HG03135 (cell line): ENCODE results near the gene PRCD.
A peak's percentile ranks its signal among the peaks of the same experiment; 100 is the strongest.
"Not testable (repeated sequence)": the region's sequence is repeated elsewhere in the genome, so short reads cannot be mapped to it uniquely, and the experiment has no call there.

Experiments
- ATAC-seq: cut with Tn5 transposase; IDR thresholded peaks from one replicate; pipeline ENCODE4 v1.9.1; 2021; ENCODE audit warnings: mild to moderate bottlenecking, moderate library complexity; ENCODE audit not compliant: unreplicated experiment

The PRCD gene

DNA sequence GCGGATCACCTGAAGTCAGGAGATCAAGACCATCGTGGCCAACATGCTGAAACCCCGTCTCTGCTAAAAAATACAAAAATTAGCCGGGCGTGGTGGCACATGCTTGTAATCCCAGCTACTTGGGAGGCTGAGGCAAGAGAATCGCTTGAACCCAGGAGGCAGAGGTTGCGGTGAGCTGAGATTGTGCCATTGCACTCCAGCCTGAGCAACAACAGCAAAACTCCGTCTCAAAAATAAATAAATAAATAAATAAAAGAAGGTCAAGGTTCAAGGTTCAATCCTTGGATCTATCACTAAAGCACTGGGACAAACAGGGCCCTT is 14.4 kb upstream of the PRCD start:
- not testable (repeated sequence) for ATAC-seq

GRCh38 chr17:76527016-76527415 is 12.8 kb upstream of the PRCD start:
- ATAC-seq, result not testable (repeated sequence)

DNA sequence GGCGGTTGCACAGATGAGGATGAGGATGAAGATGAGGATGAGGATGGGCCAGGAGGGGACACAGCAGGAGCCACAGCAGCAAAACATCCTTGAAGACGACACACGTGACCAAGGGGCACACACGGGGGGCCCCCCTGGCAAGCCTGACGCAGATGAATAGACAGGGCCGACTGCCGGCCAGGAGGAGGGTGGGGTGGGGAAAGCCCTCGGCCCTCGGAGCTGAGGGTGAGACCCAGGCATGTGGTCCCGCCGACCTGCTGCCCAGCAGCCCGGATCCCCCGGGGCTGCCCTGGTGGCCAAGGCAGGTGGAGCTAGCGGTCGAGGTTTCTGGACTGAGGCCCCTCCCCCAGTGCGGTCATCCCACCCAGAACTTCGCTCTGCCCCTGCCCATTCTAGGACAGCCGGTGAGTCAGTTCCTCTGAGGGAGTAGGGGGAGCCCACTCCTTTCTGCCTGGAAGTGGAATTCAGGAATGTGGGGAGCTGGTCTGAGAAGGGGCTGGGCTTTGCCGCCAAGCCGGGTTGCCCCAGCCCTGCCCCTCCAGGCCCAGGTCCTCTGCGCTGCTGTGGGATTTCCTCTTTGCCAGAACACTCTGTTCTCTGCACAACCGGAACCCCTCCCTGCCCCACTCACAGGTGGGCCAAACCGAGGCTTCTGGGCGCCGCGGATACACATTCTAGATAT is 12.3 kb upstream of the PRCD start:
- ATAC-seq, result peak; percentile 54

- peak; percentile 45 for ATAC-seq
Observed at GRCh38 chr17:76528156-76528527, 11.7 kb upstream of the PRCD start.

- ATAC-seq, result no peak
Observed at GRCh38 chr17:76528528-76529223, 11.2 kb upstream of the PRCD start.

GRCh38 chr17:76529224-76530094 is 10.4 kb upstream of the PRCD start:
- no peak for ATAC-seq

DNA sequence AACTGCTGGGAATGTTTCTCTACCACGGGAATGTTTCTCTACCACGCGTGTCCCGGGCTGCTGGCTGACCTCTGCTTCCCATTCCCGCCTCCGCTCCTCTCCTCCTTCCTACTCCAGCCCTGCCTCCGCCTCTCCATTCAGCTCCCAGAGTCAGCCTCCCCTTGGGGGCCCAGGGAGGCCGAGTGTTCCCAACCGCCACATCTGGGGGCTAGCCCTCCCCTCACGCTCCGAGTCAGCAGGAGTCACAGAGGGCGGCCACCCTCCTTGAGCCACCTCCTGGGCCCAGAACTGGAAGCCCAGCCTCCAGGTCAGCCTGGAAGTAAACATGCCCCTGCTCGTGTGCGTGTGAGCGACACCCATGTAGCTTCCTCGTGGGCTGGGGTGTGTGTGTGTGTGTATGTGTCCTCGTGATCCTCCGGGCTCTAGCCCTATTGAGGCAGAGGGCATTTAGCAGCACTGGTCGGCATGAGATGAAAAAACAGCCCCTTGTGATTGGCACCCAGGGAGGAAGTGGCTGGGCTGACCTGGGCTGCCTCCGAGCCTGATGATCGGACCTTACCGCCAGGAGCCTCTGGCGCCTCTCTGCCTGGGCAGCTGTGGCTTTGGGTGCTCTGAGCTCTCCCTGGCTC is 9.6 kb upstream of the PRCD start:
- no peak for ATAC-seq

DNA sequence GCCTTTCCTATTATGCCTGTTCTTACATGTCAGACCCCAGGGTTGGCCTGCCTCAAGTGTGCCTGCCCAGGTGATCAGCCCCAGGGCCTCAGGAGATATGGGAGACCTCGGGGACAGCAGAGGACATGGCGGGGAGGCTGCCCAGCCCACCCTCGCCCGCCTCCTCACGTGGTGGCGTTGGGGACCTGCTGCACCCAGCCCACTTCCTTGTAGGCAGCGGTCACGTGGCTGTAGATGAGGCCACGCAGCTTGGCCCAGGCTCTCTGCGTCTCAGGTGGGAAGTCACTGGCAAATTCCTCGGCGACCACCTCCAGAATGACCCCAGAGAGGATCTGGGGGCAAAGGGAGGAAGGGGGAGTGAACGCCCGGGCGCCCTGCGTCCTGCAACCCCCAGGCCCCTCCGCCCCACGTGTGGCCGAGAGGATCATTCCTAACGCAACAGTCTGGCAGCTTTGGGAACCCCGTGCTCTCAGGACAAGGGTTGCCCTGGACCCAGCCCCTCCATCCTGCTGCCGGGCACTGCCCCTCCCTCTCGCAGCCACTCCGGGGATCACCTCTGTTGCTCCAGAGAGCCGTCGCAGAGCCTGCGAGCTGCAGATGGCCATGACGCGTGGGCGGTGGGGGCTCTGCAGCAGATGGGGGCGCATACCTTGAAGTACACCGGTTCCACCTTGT is 8.9 kb upstream of the PRCD start:
- ATAC-seq, result no peak

DNA sequence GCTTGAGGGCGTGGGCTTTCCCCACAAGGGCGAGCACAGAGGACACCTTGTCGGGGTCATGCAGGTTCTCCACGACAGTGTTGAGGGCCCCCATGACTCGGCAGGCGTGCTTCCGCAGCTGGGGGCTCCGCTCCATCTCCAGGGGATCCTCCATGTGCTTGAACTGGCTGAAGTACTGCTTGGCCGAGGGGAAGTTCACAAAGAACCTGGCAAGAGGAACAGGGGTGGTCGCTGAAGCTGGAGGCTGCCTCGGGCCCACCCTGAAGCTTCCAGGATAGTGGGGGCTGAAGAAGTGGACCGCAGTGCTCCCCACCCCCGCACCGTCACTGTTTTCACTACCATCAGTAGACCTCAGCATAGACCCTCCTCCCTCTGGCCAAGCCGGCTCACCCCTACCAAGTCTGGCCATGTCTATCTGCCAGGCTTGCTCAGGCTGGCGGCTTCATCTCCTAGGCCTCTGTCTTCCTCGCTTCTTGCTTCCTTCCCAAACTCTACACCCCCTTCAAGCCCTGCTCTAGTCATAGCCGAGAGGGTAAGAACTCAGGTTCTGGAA is 8.3 kb upstream of the PRCD start:
- no peak for ATAC-seq

GRCh38 chr17:76532072-76532651 is 7.7 kb upstream of the PRCD start:
- no peak for ATAC-seq

DNA sequence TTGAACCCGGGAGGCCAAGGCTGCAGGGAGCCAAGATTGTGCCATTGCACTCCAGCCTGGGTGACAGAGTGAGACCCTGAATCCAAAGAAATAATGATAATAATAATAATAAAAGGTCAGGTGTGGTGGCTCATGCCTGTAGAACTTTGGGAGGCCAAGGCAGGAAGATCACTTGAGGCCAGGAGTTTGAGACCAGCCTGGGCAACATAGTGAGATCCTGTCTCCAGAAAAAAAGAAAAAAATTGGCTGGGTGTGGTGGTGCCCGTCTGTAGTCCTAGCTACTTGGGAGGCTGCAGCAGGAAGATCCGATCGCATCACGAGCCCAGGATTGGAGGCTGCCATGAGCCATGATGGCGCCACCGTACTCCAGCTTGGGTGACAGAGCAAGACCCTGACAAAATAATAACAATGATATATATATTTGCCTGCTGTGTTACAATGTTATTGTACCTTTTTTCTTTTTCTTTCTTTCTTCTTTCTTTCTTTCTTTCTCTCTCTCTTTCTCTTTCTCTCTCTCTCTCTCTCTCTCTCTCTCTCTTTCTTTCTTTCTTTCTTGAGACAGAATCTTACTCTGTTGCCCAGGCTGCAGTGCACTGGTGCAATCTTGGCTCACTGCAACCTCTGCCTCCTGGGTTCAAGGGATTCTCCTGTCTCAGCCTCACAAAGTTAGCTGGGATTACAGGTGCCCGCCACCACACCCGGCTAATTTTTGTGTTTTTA is 6.0 kb upstream of the PRCD start:
- not testable (repeated sequence) for ATAC-seq

- ATAC-seq, result no peak
Observed at GRCh38 chr17:76534831-76535732, 4.8 kb upstream of the PRCD start.

DNA sequence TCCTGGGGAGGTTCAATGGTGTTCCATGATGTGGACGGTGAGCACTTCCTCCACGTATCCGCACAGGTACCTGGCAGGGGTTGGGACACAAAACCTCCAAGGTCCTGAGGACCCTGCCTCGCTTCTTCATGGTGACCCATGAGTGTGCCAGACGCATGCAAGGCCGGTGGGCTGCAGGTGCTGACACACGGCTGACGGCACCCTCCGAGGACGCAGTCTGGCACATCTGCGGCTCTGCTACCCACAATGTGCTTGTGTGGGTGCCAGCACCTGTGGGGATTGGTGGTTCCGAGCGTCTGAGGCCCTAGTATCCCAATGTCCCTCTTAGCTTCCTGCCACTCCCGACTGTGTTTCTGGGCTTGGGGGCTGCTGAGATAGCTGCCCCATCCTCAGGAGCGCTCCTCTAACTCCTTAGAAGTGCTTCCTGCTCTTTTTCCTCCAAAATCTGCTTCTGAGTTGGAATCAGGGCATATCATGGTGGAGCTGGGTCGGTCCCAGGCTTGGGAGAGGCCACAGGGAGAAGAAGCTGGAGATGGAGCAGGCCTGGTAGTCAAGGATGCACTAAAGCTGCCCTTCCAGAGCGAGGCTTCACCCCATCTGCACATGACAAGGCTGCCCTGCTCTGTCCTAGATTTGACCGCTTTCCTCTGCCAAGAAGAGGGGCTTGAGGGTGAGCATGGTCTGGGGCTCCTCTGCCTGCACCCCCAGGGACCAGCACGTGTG is 3.9 kb upstream of the PRCD start:
- no peak for ATAC-seq

DNA sequence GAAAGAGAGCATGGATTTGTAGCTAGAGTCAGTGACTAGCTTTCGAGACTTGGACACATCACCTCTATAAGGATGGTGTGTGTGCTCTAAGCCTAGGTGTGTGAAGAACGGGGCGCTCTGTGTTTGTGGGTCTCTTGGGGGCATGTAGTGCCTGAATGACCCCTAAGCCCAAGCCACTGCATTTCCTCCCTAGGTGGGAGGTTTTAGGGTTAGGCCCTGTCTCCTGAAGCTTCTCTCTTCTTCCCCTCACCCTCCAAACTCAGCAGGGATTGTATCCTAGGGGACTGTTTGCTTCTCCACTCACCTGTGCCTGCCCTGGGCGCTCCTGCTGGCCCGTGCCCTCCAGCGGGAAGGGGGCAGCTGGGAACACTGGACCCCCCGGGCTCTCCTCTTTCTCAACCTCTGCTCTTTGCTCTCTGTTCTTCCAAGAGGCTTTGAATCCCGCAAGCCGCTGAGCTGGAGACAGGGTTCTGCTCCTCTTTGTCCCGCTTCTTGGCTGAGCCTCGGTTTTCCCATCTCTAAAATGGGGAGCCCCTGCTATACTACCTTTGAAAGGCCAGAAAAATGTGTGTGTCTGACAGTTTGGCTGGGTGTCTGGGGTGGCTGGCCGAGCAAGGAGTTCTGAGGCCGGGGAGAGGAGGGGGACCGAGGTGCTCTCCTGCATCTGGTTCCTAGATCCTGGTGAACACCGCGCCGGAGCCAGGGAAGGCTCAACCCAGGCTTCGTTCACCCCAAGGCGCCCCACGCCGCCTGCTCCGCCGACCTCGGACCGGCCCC is 3.1 kb upstream of the PRCD start:
- ATAC-seq, result no peak

- no peak for ATAC-seq
Observed at GRCh38 chr17:76537288-76537577, 2.6 kb upstream of the PRCD start.

GRCh38 chr17:76537578-76538280 is 2.1 kb upstream of the PRCD start, which contains the start of gene CYGB:
CYGB (minus strand) TSS chr17:76537709; CDS start chr17:76537542, 167 bp downstream.
- ATAC-seq, result no peak
